Sigmoid colon (tissue), 4 donors: ENCODE data around the gene SPRR4.

Source experiments
- EP300 ChIP-seq, 4 donors: sonication (generic); formaldehyde crosslinking; IDR thresholded peaks; one replicate each; pipeline ENCODE4 v1.6.1; 2017; ENCODE audit warnings: antibody characterized with exemption in 4 of 4
- POLR2A ChIP-seq, 2 donors: fragments of 450-650 bp; IDR thresholded peaks; one replicate each; pipeline ENCODE4 v1.6.1; 2016; ENCODE audit warnings: antibody characterized with exemption in 2 of 2, mild to moderate bottlenecking in 2 of 2, moderate library complexity in 2 of 2
- POLR2AphosphoS5 ChIP-seq, 4 donors: sonication (generic); formaldehyde crosslinking; IDR thresholded peaks; one replicate each; pipeline ENCODE4 v1.6.1; 2017; ENCODE audit warnings: antibody characterized with exemption in 4 of 4
- TF ChIP-seq, protein P1 (sequence below), 4 experiments: fragments of 450-650 bp in 3 of 4; fragments of 200-600 bp in 1 of 4; IDR thresholded peaks; one replicate each; pipeline ENCODE4 v1.5.1; 2016 to 2019; ENCODE audit warnings: antibody characterized with exemption in 4 of 4, mild to moderate bottlenecking in 3 of 4, moderate library complexity in 2 of 4

DNA sequence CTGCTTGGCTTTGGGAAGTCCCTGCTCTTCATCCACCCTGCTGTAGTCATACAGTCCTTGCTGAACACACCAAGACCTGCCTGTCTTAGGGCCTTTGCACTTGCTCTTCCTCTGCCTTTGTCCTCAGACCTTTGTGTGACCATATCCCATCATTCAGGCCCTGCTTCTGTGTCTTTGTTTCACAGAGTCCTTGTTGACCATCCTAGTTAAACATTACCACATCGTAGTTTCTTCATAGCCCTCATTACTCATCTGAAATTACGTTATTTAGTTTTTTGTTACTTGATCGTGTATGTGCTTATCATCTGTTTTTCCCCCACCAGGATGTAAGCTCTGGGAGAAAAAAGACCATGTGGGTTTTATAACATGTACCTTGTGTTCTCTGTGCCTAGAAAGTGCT, 41.8 kb upstream of the SPRR4 start:
- no peak for TF ChIP-seq EP300 (IDR thresholded peaks at IDR 0.05)
- TF ChIP-seq, protein P1, sequence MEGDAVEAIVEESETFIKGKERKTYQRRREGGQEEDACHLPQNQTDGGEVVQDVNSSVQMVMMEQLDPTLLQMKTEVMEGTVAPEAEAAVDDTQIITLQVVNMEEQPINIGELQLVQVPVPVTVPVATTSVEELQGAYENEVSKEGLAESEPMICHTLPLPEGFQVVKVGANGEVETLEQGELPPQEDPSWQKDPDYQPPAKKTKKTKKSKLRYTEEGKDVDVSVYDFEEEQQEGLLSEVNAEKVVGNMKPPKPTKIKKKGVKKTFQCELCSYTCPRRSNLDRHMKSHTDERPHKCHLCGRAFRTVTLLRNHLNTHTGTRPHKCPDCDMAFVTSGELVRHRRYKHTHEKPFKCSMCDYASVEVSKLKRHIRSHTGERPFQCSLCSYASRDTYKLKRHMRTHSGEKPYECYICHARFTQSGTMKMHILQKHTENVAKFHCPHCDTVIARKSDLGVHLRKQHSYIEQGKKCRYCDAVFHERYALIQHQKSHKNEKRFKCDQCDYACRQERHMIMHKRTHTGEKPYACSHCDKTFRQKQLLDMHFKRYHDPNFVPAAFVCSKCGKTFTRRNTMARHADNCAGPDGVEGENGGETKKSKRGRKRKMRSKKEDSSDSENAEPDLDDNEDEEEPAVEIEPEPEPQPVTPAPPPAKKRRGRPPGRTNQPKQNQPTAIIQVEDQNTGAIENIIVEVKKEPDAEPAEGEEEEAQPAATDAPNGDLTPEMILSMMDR (IDR thresholded peaks at IDR 0.05), result no peak
- TF ChIP-seq POLR2A (IDR thresholded peaks at IDR 0.05), result no peak
- TF ChIP-seq POLR2AphosphoS5 (IDR thresholded peaks at IDR 0.05), result no peak
